Mononuclear cell (primary cell): ENCODE measurements around the gene CAMK1D. TPM values are rescaled to one million over a fixed set of nuclear protein-coding genes. Genes with fewer than 3 reads are reported as not detected.
"Not testable (repeated sequence)": the region's sequence is repeated elsewhere in the genome, so short reads cannot be mapped to it uniquely, and the experiment has no call there.

Experiments
- H3K27me3 ChIP-seq: 2 replicates; pipeline ENCODE4 v1.6.0; 2011; ENCODE audit warnings: low read length, control low read depth; ENCODE audit not compliant: insufficient read depth
- H3K4me1 ChIP-seq: 2 replicates; pipeline ENCODE4 v1.5.1; 2011; ENCODE audit warnings: mild to moderate bottlenecking, low read length, control low read depth; ENCODE audit not compliant: insufficient read depth
- H3K4me3 ChIP-seq: 2 replicates; pipeline ENCODE4 v1.5.1; 2011; ENCODE audit warnings: mild to moderate bottlenecking, low read length, moderate library complexity
- H3K9me3 ChIP-seq: 2 replicates; pipeline ENCODE4 v1.5.1; 2011; ENCODE audit warnings: low read depth, mild to moderate bottlenecking, control low read depth, low read length
- total RNA-seq: library from RNA; depleted of rRNA; stranded (reverse); fragments of >200 nt; gene quantifications from one replicate; pipeline ENCODE4 v1.2.3, GENCODE V29; 2012

The CAMK1D gene
- total RNA-seq, 1 donor: 11.0 TPM

GRCh38 chr10:12843296-12843945, 494.1 kb downstream of the CAMK1D start:
- no peak overlapping the region for H3K4me3 ChIP-seq
- H3K27me3 ChIP-seq: no peaks in the 10 kb centered on the region
- no peaks in the 10 kb centered on the region for H3K9me3 ChIP-seq
- H3K4me1 ChIP-seq: no peaks in the 10 kb centered on the region

- Histone ChIP-seq H3K9me3 (no peaks in the 10 kb centered on the region), H3K4me1 (no peaks in the 10 kb centered on the region), H3K4me3 (no peak overlapping the region), H3K27me3 (no peaks in the 10 kb centered on the region)
Measured at GRCh38 chr10:12844811-12845483, 495.6 kb downstream of the CAMK1D start.

DNA sequence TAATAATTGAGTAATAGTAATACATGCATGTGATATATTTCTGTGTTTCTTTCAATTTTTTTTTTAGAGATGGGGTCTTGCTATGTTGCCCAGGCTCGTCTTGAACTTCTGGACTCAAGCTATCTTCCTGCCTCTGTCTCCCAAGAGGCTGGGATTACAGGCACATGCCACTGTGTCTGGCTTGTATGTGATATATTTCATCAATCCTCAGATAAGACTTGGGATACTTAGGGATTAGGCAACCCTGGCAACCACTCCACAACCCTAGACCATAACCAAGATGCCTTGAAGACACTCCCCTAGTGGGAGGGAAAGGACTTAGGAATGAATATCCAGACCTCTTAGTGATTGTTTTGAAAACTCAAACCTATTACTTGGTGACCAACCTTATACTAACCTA, 497.4 kb downstream of the CAMK1D start:
- Histone ChIP-seq H3K9me3 (no peaks in the 10 kb centered on the region), H3K4me3 (no peak overlapping the region), H3K27me3 (no peaks in the 10 kb centered on the region), H3K4me1 (no peaks in the 10 kb centered on the region)

- H3K4me1 ChIP-seq: no peaks in the 10 kb centered on the region
- H3K27me3 ChIP-seq: no peaks in the 10 kb centered on the region
- no peaks in the 10 kb centered on the region for H3K9me3 ChIP-seq
- no peak overlapping the region for H3K4me3 ChIP-seq
Measured at GRCh38 chr10:12847361-12847975, 498.1 kb downstream of the CAMK1D start.

DNA sequence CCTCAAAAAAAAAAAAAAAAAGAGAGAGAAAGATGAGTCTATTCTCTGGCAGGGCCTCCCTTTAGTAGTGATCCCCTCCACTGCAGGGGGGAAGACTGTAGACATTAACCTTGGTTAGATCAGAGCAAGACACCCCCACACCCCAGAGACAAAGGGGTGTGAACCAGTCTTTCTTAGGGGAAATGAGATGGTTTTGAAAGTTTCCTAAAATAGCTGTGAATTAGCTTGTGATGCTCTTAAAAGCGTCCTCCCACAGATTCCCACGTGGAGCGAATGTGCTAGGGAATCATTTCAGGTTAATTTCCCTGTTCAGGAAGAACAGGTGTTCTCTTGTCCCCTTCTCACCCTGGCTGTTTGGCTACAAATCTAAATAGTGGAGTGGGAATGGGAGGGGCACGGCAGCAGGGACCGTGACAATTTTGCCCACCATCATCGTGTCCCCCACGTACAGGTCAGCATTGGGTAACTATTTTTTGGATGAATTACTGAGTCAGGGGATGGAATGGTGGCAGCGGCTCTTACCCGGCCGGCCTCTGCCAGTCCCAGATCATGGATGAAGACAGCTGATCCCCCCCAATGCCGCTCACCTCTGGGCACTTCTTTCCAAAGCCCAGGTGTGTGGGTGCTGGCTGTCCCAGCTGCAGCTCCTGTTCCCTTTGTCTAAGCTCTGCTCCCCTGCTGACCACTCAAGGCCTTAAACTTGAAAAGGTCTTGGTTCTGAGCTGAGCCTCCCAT, 499.3 kb downstream of the CAMK1D start:
- no peak overlapping the region for H3K4me3 ChIP-seq
- H3K27me3 ChIP-seq: no peaks in the 10 kb centered on the region
- H3K9me3 ChIP-seq: no peaks in the 10 kb centered on the region
- no peaks in the 10 kb centered on the region for H3K4me1 ChIP-seq

- Histone ChIP-seq H3K9me3 (no peaks in the 10 kb centered on the region), H3K4me1 (no peaks in the 10 kb centered on the region), H3K4me3 (no peak overlapping the region), H3K27me3 (no peaks in the 10 kb centered on the region)
Measured at GRCh38 chr10:12849319-12850181, 500.2 kb downstream of the CAMK1D start.

GRCh38 chr10:12852687-12853086, 503.3 kb downstream of the CAMK1D start:
- no peak overlapping the region for H3K4me3 ChIP-seq
- no peaks in the 10 kb centered on the region for H3K4me1 ChIP-seq
- no peaks in the 10 kb centered on the region for H3K27me3 ChIP-seq
- no peaks in the 10 kb centered on the region for H3K9me3 ChIP-seq

DNA sequence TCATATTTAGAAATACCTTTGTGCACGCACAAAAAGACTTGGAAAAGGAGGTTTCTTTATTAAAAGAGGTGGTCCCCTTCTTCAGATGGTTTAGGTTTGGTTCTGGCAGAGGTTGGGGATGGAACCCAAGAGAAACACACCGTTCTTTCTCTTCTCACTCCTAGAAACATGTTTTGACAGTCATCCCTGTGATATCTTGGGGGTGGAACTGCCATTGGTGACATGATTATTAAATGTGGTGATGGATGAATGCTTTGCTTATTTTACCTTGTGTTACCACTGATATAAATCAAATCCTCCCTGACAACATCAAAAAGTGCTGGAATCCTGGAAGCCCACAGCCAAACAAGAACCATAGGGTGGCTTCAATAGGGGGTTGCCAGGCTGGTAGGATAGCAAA, 505.6 kb downstream of the CAMK1D start:
- Histone ChIP-seq H3K27me3 (no peaks in the 10 kb centered on the region), H3K9me3 (no peaks in the 10 kb centered on the region), H3K4me3 (no peak overlapping the region), H3K4me1 (no peaks in the 10 kb centered on the region)

DNA sequence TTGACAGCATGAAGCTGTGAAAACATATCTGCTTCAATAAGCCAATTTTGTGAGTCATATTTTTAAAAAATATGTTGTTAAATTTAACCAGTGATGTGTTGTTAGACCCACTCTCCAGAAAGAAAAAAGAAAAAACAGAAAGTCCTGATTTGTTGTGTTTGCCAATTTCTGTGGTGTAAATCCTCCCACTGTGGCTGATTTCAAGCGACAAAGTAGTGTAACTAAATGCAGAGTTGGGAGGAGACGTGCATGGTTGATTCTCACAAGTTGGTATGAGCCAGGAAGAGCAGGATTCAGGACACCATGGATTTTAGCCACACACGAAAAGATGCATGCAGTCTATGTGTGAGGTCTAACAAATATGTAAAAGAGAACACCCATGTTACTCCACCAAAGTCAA, 513.1 kb downstream of the CAMK1D start:
- Histone ChIP-seq H3K9me3 (no peaks in the 10 kb centered on the region), H3K4me1 (no peaks in the 10 kb centered on the region), H3K4me3 (no peak overlapping the region), H3K27me3 (no peaks in the 10 kb centered on the region)

DNA sequence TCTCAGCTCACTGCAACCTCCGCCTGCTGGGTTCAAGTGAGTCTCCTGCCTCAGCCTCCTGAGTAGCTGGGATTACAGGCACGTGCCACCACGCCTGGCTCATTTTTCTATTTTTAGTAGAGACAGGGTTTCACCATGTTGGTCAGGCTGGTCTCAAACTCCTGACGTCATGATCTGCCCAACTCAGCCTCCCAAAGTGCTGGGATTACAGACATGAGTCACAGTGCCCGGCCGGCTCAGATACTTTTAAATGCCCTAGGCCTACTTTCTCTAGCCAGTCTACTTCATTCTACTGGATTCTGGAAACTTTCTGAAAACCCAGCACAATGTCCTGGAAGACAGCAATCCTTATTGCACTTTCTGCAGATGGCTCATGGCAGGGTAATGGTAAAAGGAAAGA, 516.2 kb downstream of the CAMK1D start:
- not testable (repeated sequence) for H3K9me3 ChIP-seq, H3K4me1 ChIP-seq, H3K4me3 ChIP-seq, H3K27me3 ChIP-seq

DNA sequence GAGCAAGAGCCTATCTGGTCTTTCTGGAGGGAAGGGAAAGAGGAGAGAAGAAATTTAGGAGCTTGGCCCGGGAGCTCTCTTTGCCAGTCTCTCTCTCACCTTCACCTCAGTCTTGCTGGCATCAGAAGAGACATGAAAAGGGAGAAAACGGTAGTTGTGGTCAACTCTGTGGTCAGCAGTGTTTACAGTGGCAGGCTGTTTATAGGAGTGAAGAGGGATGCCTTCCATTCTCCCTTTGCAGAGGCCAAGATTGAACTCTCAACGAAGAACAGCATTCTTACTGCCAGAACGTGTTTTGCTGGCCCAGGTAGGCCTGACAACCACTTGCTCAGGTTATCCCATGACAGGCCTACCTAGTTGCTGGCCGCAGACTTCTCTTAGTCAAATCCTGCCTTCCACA, 518.9 kb downstream of the CAMK1D start:
- no peak overlapping the region for H3K4me3 ChIP-seq
- H3K9me3 ChIP-seq: no peaks in the 10 kb centered on the region
- no peaks in the 10 kb centered on the region for H3K27me3 ChIP-seq
- no peaks in the 10 kb centered on the region for H3K4me1 ChIP-seq

DNA sequence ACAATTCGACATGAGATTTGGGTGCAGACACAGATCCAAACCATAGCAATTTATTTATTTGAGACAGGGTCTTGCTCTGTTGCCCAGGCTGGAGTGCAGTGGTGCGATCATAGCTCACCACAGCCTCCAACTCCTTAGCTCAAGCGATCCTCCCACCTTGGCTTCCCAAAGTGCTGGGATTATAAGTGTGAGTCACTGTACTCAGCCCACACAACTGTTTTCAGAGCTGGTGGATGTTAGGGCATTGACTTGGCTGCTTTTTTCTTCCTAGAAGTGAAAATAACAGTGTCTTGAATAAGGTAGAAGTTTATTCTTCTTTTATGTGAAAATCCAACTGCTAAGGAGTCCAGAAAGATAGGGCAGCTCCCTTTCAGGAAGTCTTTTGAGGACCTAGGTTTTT, 520.1 kb downstream of the CAMK1D start:
- H3K4me1 ChIP-seq: no peaks in the 10 kb centered on the region
- no peaks in the 10 kb centered on the region for H3K27me3 ChIP-seq
- no peak overlapping the region for H3K4me3 ChIP-seq
- H3K9me3 ChIP-seq: no peaks in the 10 kb centered on the region

GRCh38 chr10:12872577-12872976, 523.2 kb downstream of the CAMK1D start:
- Histone ChIP-seq H3K4me3 (no peak overlapping the region), H3K4me1 (no peaks in the 10 kb centered on the region), H3K9me3 (no peaks in the 10 kb centered on the region)

GRCh38 chr10:12873172-12873571, 523.8 kb downstream of the CAMK1D start:
- H3K4me3 ChIP-seq: no peak overlapping the region
- no peaks in the 10 kb centered on the region for H3K9me3 ChIP-seq
- H3K27me3 ChIP-seq: no peaks in the 10 kb centered on the region
- H3K4me1 ChIP-seq: no peaks in the 10 kb centered on the region

More at GRCh38 chr10:12872577-12872976, 523.2 kb downstream of the CAMK1D start:
- H3K27me3 ChIP-seq: no peaks in the 10 kb centered on the region
